HG03060 (cell line): ENCODE results near the gene SUFU.

Experiments used
- ATAC-seq: cut with Tn5 transposase; IDR thresholded peaks from one replicate; pipeline ENCODE4 v1.9.1; 2021; ENCODE audit warnings: low read depth, moderate number of reproducible peaks; ENCODE audit not compliant: unreplicated experiment

The SUFU gene

DNA sequence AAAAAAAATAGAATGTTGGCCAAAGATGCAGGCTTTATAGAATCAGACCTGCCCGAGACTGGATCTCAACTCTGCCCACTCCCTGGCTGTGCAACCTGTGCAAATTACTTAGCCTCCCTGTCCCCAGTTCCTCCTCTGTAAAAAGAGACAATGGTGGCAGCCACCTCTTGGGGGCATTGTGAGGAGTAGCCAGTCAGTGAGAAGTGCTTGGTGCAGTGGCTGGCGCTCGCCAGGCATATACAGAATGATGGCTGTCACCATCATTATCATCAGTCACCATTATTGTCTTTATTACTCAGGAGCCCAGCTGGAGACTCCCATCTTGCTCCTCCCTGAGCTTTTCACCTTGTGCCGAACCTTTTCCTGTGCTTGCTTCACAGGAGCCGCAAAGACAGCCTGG is 111.1 kb downstream of the SUFU start:
- ATAC-seq, result no peak

DNA sequence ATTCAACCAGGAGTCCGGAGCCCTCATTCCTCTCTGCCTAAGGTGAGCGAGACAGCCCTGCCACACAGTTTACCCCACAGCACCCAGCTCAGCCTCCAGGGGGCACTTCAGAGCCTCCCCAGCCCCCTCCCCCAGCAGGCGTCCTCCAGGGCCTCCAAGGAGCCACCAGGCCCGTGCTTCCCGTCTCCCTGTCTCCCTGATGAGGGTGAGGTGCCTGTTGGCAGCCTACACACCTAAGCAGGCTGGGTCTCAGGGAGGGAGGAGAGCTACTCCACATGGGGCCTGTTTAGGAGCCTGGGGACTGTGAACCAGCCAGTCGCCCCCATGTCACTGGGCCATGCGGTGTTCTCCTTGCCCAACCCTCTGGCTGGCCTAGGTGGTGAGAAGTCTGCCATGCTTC is 111.6 kb downstream of the SUFU start:
- ATAC-seq, result no peak

DNA sequence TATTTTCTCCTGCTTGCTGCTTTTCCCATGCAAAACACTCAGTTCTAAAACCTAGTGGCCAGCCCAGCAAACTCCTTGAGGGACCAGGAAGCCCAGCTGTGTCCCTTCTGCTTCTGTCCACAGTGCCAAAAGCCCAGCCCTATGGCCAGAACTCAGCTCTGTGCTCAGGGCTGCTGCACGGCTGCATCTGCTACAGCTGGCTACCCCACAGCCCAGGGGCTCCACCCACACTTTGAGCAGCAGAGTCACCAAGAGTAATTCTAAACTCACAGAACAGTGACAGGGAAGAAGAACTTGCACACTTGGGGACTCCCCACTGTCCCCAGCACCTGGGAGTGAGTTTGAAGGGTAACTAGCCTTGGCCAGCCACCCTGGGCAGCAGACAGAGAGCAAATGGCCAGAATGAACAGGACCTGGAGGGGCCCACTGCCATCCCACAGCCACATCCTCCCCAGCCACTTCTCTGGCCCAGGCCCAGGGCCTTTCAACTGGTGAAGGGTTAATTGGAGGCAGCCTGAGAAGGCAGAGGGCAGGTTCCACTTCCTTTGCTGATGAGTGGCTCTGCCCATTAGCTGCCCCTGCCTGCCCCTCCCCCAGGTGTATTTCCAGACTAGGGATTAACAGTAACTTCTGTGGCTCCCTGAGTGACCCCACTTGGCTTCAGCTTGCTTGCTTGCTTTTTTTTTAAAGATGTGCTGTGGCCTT is 112.4 kb downstream of the SUFU start:
- no peak for ATAC-seq

DNA sequence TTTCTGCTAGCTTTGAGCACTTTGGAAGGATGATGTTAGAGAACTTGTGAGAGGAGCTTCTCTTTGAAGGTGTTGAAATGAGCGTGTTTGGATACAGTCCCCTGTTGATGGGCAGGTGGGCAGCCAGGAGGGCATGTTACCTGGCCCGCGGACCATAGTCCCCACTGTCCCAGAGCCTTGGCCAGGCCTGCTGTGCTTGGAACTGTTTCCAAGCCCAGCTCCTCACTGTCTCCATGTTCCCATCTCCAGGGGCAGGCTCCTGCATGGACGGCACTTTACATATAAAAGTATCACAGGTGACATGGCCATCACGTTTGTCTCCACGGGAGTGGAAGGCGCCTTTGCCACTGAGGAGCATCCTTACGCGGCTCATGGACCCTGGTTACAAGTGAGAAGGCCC is 113.3 kb downstream of the SUFU start:
- ATAC-seq, result no peak

- no peak for ATAC-seq
Measured at GRCh38 chr10:102617816-102618215, 114.0 kb downstream of the SUFU start.

DNA sequence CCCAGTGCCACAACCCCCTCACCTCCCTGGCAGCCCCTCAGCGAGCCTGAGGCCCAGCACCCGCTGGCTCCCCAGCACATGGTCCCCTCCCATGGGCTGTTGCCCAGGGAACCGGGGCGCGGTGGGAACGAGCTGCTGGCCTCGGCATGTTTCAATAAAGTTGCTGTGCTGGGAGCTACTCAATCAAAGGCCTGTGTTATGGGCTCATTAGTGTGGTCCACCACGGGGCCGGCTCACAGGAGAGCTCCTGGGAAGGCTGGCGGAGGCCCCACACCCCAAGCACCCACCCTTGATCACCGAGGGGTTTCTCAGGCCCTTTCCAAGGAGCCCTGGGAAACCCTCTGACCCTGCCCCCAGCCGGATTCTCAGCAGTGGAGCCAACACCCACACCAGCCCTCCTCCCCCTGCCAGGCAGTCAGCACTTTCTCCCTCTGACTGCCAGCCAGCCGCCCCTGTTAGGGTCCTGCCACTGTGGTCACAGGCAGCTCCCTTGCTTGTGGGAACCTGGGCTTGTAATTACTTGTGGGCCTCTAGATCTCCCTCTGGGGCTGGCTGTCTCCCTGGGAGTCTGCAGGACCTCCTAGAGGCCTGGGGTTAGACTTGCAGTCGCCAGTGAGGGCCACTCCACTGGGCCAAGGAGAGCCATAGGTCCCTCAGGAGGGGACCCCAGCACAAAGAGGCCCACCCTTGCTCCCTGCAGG is 115.7 kb downstream of the SUFU start:
- no peak for ATAC-seq

DNA sequence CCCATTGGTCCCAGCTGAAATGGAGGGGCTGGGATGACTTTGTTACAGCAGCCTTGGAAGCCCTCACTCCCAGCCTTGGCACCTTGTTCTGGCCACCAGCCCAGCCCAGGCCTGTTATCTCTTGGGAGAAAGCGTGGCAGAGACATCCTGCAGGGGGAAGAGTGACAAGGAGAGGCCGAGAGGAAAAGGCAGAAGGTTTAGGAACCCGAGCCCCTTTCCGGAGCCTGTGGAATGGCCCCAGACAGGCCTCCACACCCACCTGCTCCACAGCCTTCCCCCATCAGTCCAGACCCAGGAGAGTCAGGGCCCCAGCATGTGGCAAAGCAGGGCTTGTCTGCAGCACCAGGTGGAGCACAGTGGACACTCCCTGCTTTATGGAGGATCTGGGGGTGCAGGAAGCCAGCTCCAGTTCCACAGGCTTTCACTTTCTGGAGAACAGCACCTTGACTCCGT is 116.4 kb downstream of the SUFU start:
- no peak for ATAC-seq

GRCh38 chr10:102620591-102621442 is 117.0 kb downstream of the SUFU start:
- no peak for ATAC-seq

- no peak for ATAC-seq
Measured at GRCh38 chr10:102621443-102622325, 117.9 kb downstream of the SUFU start.

- no peak for ATAC-seq
Measured at GRCh38 chr10:102624094-102624493, 120.3 kb downstream of the SUFU start.

DNA sequence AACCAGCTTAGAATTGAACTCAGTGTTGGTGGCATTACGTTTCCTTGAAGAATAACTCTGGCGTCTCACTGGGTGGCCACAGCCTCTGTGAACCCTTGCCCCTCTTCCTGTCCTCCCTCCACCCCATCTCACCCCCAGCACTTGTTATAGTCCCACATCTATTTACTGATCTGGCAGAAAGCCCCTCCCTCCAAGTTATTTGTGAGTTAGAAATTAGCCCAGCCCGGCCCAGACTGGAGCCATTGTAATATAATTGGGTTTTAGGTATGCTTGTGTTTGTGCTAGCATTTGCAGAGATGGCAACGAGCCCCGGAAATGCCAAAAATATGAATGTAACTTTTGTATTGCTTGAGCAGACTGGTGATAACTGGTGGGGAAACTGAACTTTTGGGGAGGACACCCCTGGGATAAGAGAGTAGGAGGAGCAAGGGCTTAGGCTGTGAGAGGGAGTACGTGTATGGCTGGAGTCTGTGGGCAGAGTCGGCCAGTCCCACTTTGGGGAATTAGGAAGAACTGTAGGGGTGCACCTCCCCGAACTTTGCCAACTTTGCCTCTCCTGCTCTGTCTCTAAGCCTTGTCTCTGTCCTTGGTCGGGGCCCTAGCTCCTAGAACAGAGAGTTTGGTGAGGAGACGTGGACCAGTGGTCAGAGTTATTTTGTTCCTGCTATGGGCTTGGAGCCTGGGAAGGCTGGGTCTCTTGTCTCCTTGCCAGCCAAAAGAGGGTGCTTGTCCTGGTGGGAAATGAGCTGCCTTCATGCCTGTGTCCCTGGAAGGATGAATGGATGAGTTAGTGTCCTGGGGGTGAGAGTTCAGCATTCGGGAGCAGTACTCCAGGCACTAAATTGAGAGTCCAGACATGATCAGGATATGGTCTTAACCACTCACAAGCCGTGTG is 121.2 kb downstream of the SUFU start:
- ATAC-seq, result no peak

GRCh38 chr10:102626026-102626685 is 122.4 kb downstream of the SUFU start:
- ATAC-seq, result no peak

DNA sequence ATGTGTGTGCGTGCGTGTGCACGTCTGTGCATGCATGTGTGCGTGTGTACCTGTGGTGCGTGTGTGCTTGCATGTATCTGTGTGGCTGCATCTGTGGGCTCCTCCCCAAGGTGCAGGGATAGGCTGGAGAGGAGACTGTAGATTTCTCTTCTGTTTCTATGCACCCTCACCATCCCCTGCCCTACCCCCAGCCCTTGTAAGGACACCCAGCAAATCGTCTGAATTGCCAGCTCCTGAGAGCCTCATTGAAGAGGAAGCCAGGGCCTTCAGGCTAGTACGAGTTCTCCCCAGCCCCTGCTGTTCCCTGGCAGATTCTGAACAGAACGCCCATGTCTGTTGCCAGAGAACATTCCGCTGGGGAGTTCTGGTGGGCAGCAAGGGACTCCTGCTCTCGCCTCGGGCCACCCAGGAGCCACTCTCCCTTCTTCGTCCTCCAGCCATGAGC is 123.5 kb downstream of the SUFU start:
- ATAC-seq, result no peak

DNA sequence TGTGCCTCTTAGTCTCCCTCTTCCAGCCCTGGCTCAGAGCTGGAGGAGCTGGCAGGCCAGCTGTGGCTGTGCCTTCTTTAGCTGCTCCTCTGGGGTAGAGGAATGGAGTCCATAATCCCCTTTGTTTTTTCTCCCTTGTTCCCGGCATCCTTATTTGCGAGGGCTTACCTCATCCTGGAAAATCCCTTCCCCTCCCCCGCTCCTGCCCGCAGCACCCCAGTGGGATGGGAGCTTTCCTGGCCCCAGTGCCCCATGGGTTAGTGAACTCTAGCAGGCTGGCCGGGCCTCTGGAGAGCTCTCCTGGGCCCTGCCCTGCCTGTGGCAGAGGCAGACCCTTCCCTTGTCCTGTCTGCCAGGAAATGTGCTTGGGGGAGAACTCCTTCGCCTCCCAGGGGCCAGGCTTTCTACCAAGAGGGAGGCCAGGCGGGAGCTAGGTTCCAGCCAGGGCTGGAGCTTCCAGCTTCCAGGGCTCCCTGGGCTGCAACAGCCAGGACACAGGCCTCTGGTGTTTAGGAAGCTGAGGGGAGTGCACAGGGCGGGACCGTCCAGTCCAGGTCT is 124.0 kb downstream of the SUFU start:
- ATAC-seq, result no peak

DNA sequence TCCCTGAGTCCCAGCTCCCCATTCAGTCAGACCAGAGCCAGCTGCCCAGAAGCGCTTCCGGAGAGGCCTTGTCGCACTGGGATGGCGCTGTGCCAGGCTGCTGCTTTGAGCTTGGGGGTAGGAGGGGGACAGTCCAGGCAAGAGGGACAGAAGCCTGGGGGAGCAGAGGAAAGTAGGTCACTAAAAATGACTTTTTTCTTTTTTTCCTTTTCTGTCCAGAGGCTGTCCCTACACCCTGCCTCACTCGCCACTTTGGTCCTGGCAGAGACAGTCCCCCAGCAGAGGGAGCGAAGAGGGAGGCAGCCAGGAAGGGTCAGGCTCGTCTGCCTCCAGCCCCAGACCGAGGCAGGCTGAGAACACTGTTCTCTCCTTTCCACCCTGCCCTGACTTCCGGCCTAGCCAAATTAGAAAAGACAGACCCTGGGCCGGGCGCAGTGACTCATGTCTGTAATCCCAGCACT is 124.7 kb downstream of the SUFU start:
- no peak for ATAC-seq

DNA sequence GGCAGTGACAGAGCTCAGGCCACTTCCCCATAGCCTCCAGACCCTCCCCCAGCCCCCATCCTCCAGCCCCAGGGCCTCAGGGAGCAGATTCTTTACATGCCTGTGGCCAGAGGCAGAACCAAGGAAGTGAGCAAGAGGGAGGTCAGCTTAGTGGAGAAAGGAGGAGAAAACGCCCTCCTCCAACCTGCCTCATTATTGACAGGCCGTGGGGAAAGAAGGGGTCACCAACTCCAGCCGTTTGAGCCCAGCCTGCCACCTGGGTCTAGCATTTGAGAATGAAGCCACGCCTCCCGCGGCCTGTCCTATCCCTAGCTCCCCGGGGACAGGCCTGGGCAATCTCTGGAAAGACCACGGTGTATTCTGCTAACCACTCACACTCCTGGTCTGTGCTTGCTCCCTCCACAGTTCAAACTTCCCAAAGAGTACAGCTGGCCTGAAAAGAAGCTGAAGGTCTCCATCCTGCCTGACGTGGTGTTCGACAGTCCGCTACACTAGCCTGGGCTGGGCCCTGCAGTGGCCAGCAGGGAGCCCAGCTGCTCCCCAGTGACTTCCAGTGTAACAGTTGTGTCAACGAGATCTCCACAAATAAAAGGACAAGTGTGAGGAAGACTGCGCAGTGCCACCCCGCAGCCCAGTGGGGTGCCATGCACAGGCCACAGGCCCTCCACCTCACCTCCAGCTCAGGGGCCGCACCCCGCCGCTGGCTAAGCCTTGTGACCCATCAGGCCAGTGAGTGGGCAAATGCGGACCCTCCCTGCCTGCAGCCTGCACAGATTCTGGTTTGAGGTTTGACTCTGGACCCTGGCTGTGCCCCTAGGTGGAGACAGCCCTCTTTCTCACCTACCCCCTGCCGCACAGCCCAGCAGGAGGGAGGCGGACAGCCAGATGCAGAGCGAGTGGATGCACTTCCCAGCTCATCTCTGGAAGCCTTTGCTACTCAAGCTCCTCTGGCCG is 126.2 kb downstream of the SUFU start:
- no peak for ATAC-seq

DNA sequence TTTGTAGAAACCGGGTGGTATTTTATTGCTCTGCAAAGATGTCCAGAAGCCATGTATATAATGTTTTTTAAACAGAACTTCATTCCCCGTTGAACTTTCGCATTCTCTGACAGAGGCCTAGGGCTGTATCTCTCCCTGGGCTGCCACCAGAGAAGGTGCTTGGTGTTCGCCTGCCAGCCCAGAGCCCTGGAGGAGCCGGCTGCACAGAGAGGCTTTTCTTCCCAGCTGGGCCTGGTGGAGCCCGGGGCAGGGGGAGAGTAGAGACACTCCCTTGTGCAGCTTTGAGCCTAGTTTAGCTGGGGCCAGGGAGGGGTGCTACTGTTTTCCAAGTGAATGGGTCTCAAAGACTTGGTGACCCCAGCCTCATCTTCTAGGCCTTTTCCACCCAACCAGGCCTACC is 126.9 kb downstream of the SUFU start:
- no peak for ATAC-seq
